CD4-positive, alpha-beta T cell (primary cell): ENCODE measurements around the gene CDK15. TPM values are rescaled to one million over a fixed set of nuclear protein-coding genes. Genes with fewer than 3 reads are reported as not detected.

Source experiments
- ATAC-seq: fragments of 200-7000 bp; cut with Tn5 transposase; one replicate; pipeline ENCODE4 v1.10.0; 2022; ENCODE audit warnings: mild to moderate bottlenecking; ENCODE audit not compliant: poor library complexity
- CTCF ChIA-PET: fragments of 350-600 bp; sonication (Branson Sonifier 250); formaldehyde crosslinking; loops from one replicate; lab custom pipeline; 2021; ENCODE audit warnings: antibody characterized with exemption, inconsistent platforms; lab: Charles Lee
- POLR2A ChIA-PET: fragments of 350-600 bp; sonication (Branson Sonifier 250); formaldehyde crosslinking; loops from one replicate; lab custom pipeline; 2021; ENCODE audit warnings: antibody characterized with exemption, inconsistent platforms; lab: Charles Lee
- DNase-seq, 14 experiments: peaks; one replicate each; pipeline ENCODE4 v3.0.0-alpha.2; 2013 to 2020; ENCODE audit warnings: mixed read lengths in 2 of 14
- H3K27ac ChIP-seq, 2 donors: one replicate each; pipeline versions ENCODE4 v1.5.1 to v1.7.0; 2013; ENCODE audit warnings: low read length in 2 of 2, low read depth in 1 of 2, mild to moderate bottlenecking in 1 of 2
- H3K27me3 ChIP-seq, 2 experiments: 1 replicate in 1 of 2; 2 replicates in 1 of 2; pipeline versions ENCODE4 v1.6.1 to v1.7.0; 2013; ENCODE audit warnings: low read length in 2 of 2, control low read depth in 1 of 2, mild to moderate bottlenecking in 1 of 2, moderate library complexity in 1 of 2; ENCODE audit not compliant: insufficient read depth in 2 of 2, control insufficient read depth in 1 of 2
- H3K36me3 ChIP-seq: one replicate; pipeline ENCODE4 v1.6.1; 2013; ENCODE audit warnings: low read length, control low read depth; ENCODE audit not compliant: insufficient read depth
- H3K4me1 ChIP-seq: one replicate; pipeline ENCODE4 v1.6.1; 2013; ENCODE audit warnings: low read length, control low read depth; ENCODE audit not compliant: insufficient read depth
- H3K4me3 ChIP-seq: one replicate; pipeline ENCODE4 v1.5.1; 2013; ENCODE audit warnings: mild to moderate bottlenecking, low read length, moderate library complexity
- H3K9me3 ChIP-seq, 2 experiments: 1 replicate in 1 of 2; 2 replicates in 1 of 2; pipeline versions ENCODE4 v1.6.1 to v1.7.0; 2013; ENCODE audit warnings: low read length in 2 of 2, mild to moderate bottlenecking in 2 of 2, control low read depth in 1 of 2, moderate library complexity in 1 of 2; ENCODE audit not compliant: control insufficient read depth in 1 of 2, insufficient read depth in 1 of 2
- H3K27ac Mint-ChIP-seq: one replicate; pipeline ENCODE4 v1.8.0; 2020; ENCODE audit warnings: mixed read lengths
- H3K27me3 Mint-ChIP-seq: one replicate; pipeline ENCODE4 v1.8.0; 2021; ENCODE audit warnings: mixed read lengths
- H3K36me3 Mint-ChIP-seq: one replicate; pipeline ENCODE4 v1.8.0; 2021; ENCODE audit warnings: low read depth, mixed read lengths
- H3K4me1 Mint-ChIP-seq: one replicate; pipeline ENCODE4 v1.8.0; 2021; ENCODE audit warnings: low read depth, mixed read lengths
- H3K4me3 Mint-ChIP-seq: one replicate; pipeline ENCODE4 v1.8.0; 2020; ENCODE audit warnings: mild to moderate bottlenecking, mixed read lengths
- H3K9me3 Mint-ChIP-seq: one replicate; pipeline ENCODE4 v1.8.0; 2020; ENCODE audit warnings: mixed read lengths
- intact Hi-C, 2 experiments: fragments of 100-400 bp; cut with DNase I in 1 of 2; cut with micrococcal nuclease in 1 of 2; formaldehyde crosslinking; loops; one replicate each; pipeline versions ENCODE4 v1.15.1 to v1.9.0; 2023 to 2025; cut with DNase I, micrococcal nuclease
- total RNA-seq, 174 experiments: library from RNA in 2 of 174; stranded (reverse) in 2 of 174; gene quantifications; one replicate each; pipeline ENCODE4 v1.2.3 and lab custom pipeline; 2021 to 2026
- TF ChIP-seq, protein P1 (sequence below): fragments of 200-600 bp; IDR thresholded peaks from one replicate; pipeline ENCODE4 v1.8.0; 2022; ENCODE audit warnings: antibody characterized with exemption, mild to moderate bottlenecking

CDK15 gene
- total RNA-seq, 2 experiments from 2014 or later, result not detected

GRCh38 chr2:201833781-201834180, 27.4 kb downstream of the CDK15 start:
- ATAC-seq (no peak), DNase-seq (no peak)
- CTCF ChIA-PET, result no interaction called here
- Mint-ChIP-seq H3K4me3 (no peak overlapping the region), H3K36me3 (no peaks in the 10 kb centered on the region), H3K4me1 (no peaks in the 10 kb centered on the region), H3K9me3 (no peaks in the 10 kb centered on the region), H3K27me3 (peaks cover 10% of the 10 kb centered on the region), H3K27ac (no peak overlapping the region)
- H3K27me3 ChIP-seq, result no peaks in the 10 kb centered on the region
- TF ChIP-seq, protein P1, sequence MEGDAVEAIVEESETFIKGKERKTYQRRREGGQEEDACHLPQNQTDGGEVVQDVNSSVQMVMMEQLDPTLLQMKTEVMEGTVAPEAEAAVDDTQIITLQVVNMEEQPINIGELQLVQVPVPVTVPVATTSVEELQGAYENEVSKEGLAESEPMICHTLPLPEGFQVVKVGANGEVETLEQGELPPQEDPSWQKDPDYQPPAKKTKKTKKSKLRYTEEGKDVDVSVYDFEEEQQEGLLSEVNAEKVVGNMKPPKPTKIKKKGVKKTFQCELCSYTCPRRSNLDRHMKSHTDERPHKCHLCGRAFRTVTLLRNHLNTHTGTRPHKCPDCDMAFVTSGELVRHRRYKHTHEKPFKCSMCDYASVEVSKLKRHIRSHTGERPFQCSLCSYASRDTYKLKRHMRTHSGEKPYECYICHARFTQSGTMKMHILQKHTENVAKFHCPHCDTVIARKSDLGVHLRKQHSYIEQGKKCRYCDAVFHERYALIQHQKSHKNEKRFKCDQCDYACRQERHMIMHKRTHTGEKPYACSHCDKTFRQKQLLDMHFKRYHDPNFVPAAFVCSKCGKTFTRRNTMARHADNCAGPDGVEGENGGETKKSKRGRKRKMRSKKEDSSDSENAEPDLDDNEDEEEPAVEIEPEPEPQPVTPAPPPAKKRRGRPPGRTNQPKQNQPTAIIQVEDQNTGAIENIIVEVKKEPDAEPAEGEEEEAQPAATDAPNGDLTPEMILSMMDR, result no peak
- POLR2A ChIA-PET, result no interaction called here
- intact Hi-C loops, result no loop called here
- H3K27ac ChIP-seq, result no peak overlapping the region
- H3K4me1 ChIP-seq, result no peaks in the 10 kb centered on the region
- H3K36me3 ChIP-seq, result no peaks in the 10 kb centered on the region
- H3K4me3 ChIP-seq, result no peak overlapping the region
- H3K9me3 ChIP-seq, result no peaks in the 10 kb centered on the region

DNA sequence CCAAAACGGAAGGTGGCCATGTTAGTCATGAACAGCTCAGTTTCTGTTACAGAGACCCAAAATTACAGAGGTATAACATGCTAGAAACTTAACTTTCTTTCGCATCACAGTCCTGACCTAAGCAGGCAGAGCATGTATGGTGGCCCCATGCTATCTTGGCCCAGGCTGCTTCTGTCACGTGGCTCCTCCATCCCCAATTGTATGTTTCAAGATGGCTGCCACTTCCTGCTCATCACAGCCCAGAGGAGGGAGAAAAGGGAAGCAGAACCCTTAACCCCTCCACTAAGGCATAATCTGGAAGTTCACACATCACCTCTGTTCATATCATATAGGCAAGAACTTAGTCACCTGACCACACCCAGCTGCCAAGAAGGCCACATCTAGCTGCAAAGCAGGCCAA, 28.7 kb downstream of the CDK15 start:
- ATAC-seq (no peak), DNase-seq (no peak)
- no peaks in the 10 kb centered on the region for H3K4me1 Mint-ChIP-seq
- H3K36me3 ChIP-seq, result no peaks in the 10 kb centered on the region
- TF ChIP-seq, protein P1, result no peak
- CTCF ChIA-PET, result no interaction called here
- no peaks in the 10 kb centered on the region for H3K9me3 ChIP-seq
- H3K4me3 Mint-ChIP-seq, result no peak overlapping the region
- no peak overlapping the region for H3K27ac ChIP-seq
- H3K27ac Mint-ChIP-seq, result no peak overlapping the region
- intact Hi-C loops, result no loop called here
- peaks cover 10% of the 10 kb centered on the region for H3K27me3 Mint-ChIP-seq
- no peaks in the 10 kb centered on the region for H3K36me3 Mint-ChIP-seq
- H3K27me3 ChIP-seq, result no peaks in the 10 kb centered on the region
- no peak overlapping the region for H3K4me3 ChIP-seq
- POLR2A ChIA-PET, result no interaction called here
- no peaks in the 10 kb centered on the region for H3K9me3 Mint-ChIP-seq
- no peaks in the 10 kb centered on the region for H3K4me1 ChIP-seq

- CTCF ChIA-PET, result no interaction called here
- no peak for DNase-seq
Observed at GRCh38 chr2:201837391-201837790, 31.1 kb downstream of the CDK15 start.

More at GRCh38 chr2:201837391-201837790, 31.1 kb downstream of the CDK15 start:
- Mint-ChIP-seq H3K27me3 (peaks cover 11% of the 10 kb centered on the region), H3K36me3 (no peaks in the 10 kb centered on the region), H3K4me3 (no peak overlapping the region), H3K9me3 (peaks cover 6% of the 10 kb centered on the region), H3K27ac (no peak overlapping the region), H3K4me1 (no peaks in the 10 kb centered on the region)
- H3K27ac ChIP-seq, result no peak overlapping the region
- intact Hi-C loops, result no loop called here
- H3K9me3 ChIP-seq, result no peaks in the 10 kb centered on the region
- POLR2A ChIA-PET, result no interaction called here
- no peak for ATAC-seq
- no peaks in the 10 kb centered on the region for H3K36me3 ChIP-seq
- TF ChIP-seq, protein P1, result no peak
- no peak overlapping the region for H3K4me3 ChIP-seq
- H3K27me3 ChIP-seq, result no peaks in the 10 kb centered on the region
- no peaks in the 10 kb centered on the region for H3K4me1 ChIP-seq
